Panc1 (cell line): ENCODE results near the gene H6PD. TPM values are rescaled to one million over a fixed set of nuclear protein-coding genes. Genes with fewer than 3 reads are reported as not detected.
A peak's percentile ranks its signal among the peaks of the same experiment; 100 is the strongest.
"Not testable (repeated sequence)": the region's sequence is repeated elsewhere in the genome, so short reads cannot be mapped to it uniquely, and the experiment has no call there.

Source experiments
- ATAC-seq: fragments of 200-7000 bp; cut with Tn5 transposase; 2 replicates; pipeline ENCODE4 v1.9.1; 2020; ENCODE audit warnings: mild to moderate bottlenecking, moderate library complexity
- BruUV-seq: library from RNA; stranded (reverse); fragments of 400-500 nt; replicated peaks from 2 replicates; lab custom pipeline; 2021; lab: Mats Ljungman, UMichigan
- CTCF ChIA-PET: fragments of 300-600 bp; sonication (Branson Sonifier 250); formaldehyde crosslinking; loops from one replicate; lab custom pipeline; 2022; ENCODE audit warnings: antibody characterized with exemption; lab: Charles Lee
- POLR2A ChIA-PET: fragments of 300-600 bp; sonication (Branson Sonifier 250); formaldehyde crosslinking; loops from one replicate; lab custom pipeline; 2022; ENCODE audit warnings: antibody characterized with exemption; lab: Charles Lee
- DNase-seq: peaks from one replicate; pipeline ENCODE4 v3.0.0-alpha.2; 2010; ENCODE audit warnings: low read depth, low spot score
- H3K27ac ChIP-seq: 2 replicates; pipeline ENCODE4 v1.5.1; 2011; ENCODE audit warnings: mild to moderate bottlenecking, low read length, inconsistent platforms
- H3K27me3 ChIP-seq: fragments of 200-500 bp; sonication (Bioruptor generic); 2 replicates; pipeline ENCODE4 v1.6.0; 2014; ENCODE audit warnings: low read length, inconsistent platforms; ENCODE audit not compliant: control insufficient read depth, insufficient read depth
- H3K36me3 ChIP-seq: fragments of 200-500 bp; sonication (Bioruptor generic); 2 replicates; pipeline ENCODE4 v1.5.1; 2014; ENCODE audit warnings: inconsistent platforms, mild to moderate bottlenecking, low read length, moderate library complexity; ENCODE audit not compliant: control insufficient read depth, insufficient read depth
- H3K4me1 ChIP-seq: 2 replicates; pipeline ENCODE4 v1.5.1; 2011; ENCODE audit warnings: inconsistent platforms, mild to moderate bottlenecking, low read length, moderate library complexity; ENCODE audit not compliant: control insufficient read depth, insufficient read depth
- H3K4me3 ChIP-seq, 2 experiments: 2 replicates each; pipeline ENCODE4 v1.5.1; 2011 to 2012; ENCODE audit warnings: low read depth in 2 of 2, low read length in 2 of 2, mild to moderate bottlenecking in 2 of 2, inconsistent platforms in 1 of 2, moderate library complexity in 1 of 2
- H3K9me3 ChIP-seq: fragments of 200-500 bp; sonication (Bioruptor generic); 2 replicates; pipeline ENCODE4 v1.5.1; 2014; ENCODE audit warnings: low read depth, mild to moderate bottlenecking, inconsistent platforms, low read length, moderate library complexity; ENCODE audit not compliant: control insufficient read depth, insufficient read depth
- POLR2AphosphoS5 ChIP-seq: IDR thresholded peaks from 2 replicates; pipeline ENCODE4 v1.6.1; 2012; ENCODE audit warnings: mild to moderate bottlenecking, low read depth, low read length, moderate library complexity
- SIN3A ChIP-seq: IDR thresholded peaks from 2 replicates; pipeline ENCODE4 v1.6.1; 2012; ENCODE audit warnings: low read depth, mild to moderate bottlenecking, low read length, moderate library complexity, borderline replicate concordance; ENCODE audit not compliant: insufficient read depth
- TCF7L2 ChIP-seq: IDR thresholded peaks from 2 replicates; pipeline ENCODE4 v1.6.1; 2011; ENCODE audit warnings: mild to moderate bottlenecking, low read depth, low read length, inconsistent platforms
- in situ Hi-C: cut with HindIII; loops from 2 replicates; pipeline ENCODE4 v1.10.0; 2016; ENCODE audit warnings: low sequenced_read_pairs, low pct_unique_long_range_greater_than_20kb
- intact Hi-C: fragments of 100-400 bp; cut with micrococcal nuclease; formaldehyde crosslinking; loops from one replicate; pipeline ENCODE4 v1.10.0; 2022; ENCODE audit not compliant: unreplicated experiment
- total RNA-seq: library from RNA; stranded (reverse); gene quantifications from one replicate; pipeline ENCODE4 v1.2.1, GENCODE V29; 2021; ENCODE audit not compliant: unreplicated experiment
- TF ChIP-seq, protein P1 (sequence below): fragments of 450-650 bp; IDR thresholded peaks from 2 replicates; pipeline ENCODE4 v1.5.1; 2017; ENCODE audit warnings: mild to moderate bottlenecking
- TF ChIP-seq, protein P2 (sequence below), 2 experiments: IDR thresholded peaks; 2 replicates each; pipeline ENCODE4 v1.6.1; 2011 to 2012; ENCODE audit warnings: low read depth in 2 of 2, control low read depth in 1 of 2, low read length in 1 of 2, mild to moderate bottlenecking in 1 of 2, moderate library complexity in 1 of 2; ENCODE audit not compliant: insufficient read depth in 1 of 2

H6PD gene
- total RNA-seq, 1 experiment from 2014 or later, result 23.5 TPM

DNA sequence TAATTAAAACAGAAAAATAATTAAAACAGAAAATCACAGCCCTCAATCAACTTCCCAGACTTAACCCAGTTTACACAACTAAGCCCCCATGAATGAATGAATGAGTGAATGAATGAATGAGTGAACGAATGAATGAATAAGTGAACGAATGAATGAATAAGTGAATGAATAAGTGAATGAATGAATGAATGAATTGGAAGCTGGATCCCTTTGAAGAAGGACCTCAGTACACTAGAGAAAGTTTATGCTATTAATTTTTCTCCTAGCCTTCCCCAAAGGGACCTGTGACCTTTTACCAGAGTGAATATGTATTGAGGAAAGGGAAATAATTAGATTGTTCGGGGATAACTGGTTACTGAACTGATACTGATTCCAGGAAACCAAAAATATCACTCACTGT is 63.7 kb downstream of the H6PD start:
- ChIA-PET CTCF (no interaction called here), POLR2A (interaction anchor here (0.6 to 0.7 kb wide), 2 partner anchors 16 to 30 kb away, joined by 3 to 14 read pairs; no protein-coding TSS in a partner anchor)
- BruUV-seq, result no TSS peak
- no peak for TF ChIP-seq TCF7L2
- no peak for TF ChIP-seq POLR2AphosphoS5
- no peak for TF ChIP-seq SIN3A
- TF ChIP-seq, protein P1, sequence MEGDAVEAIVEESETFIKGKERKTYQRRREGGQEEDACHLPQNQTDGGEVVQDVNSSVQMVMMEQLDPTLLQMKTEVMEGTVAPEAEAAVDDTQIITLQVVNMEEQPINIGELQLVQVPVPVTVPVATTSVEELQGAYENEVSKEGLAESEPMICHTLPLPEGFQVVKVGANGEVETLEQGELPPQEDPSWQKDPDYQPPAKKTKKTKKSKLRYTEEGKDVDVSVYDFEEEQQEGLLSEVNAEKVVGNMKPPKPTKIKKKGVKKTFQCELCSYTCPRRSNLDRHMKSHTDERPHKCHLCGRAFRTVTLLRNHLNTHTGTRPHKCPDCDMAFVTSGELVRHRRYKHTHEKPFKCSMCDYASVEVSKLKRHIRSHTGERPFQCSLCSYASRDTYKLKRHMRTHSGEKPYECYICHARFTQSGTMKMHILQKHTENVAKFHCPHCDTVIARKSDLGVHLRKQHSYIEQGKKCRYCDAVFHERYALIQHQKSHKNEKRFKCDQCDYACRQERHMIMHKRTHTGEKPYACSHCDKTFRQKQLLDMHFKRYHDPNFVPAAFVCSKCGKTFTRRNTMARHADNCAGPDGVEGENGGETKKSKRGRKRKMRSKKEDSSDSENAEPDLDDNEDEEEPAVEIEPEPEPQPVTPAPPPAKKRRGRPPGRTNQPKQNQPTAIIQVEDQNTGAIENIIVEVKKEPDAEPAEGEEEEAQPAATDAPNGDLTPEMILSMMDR, result no peak
- TF ChIP-seq, protein P2, sequence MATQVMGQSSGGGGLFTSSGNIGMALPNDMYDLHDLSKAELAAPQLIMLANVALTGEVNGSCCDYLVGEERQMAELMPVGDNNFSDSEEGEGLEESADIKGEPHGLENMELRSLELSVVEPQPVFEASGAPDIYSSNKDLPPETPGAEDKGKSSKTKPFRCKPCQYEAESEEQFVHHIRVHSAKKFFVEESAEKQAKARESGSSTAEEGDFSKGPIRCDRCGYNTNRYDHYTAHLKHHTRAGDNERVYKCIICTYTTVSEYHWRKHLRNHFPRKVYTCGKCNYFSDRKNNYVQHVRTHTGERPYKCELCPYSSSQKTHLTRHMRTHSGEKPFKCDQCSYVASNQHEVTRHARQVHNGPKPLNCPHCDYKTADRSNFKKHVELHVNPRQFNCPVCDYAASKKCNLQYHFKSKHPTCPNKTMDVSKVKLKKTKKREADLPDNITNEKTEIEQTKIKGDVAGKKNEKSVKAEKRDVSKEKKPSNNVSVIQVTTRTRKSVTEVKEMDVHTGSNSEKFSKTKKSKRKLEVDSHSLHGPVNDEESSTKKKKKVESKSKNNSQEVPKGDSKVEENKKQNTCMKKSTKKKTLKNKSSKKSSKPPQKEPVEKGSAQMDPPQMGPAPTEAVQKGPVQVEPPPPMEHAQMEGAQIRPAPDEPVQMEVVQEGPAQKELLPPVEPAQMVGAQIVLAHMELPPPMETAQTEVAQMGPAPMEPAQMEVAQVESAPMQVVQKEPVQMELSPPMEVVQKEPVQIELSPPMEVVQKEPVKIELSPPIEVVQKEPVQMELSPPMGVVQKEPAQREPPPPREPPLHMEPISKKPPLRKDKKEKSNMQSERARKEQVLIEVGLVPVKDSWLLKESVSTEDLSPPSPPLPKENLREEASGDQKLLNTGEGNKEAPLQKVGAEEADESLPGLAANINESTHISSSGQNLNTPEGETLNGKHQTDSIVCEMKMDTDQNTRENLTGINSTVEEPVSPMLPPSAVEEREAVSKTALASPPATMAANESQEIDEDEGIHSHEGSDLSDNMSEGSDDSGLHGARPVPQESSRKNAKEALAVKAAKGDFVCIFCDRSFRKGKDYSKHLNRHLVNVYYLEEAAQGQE (IDR thresholded peaks at IDR 0.05; ENCODE audit: insufficient read depth in 1 of 2, low read depth in 2 of 2, low read length in 1 of 2), result no peak
- DNase-seq (no peak), ATAC-seq (no peak)
- no peaks in the 10 kb centered on the region; the same call in 1 of the 2 replicates for H3K36me3 ChIP-seq
- peaks cover 58% of the 10 kb centered on the region for H3K4me1 ChIP-seq
- H3K27me3 ChIP-seq, result no peaks in the 10 kb centered on the region
- in situ Hi-C loops, result no loop called here
- no peak overlapping the region for H3K27ac ChIP-seq
- no peaks in the 10 kb centered on the region for H3K9me3 ChIP-seq
- H3K4me3 ChIP-seq, result no peak overlapping the region
- intact Hi-C loops, result no loop called here

DNA sequence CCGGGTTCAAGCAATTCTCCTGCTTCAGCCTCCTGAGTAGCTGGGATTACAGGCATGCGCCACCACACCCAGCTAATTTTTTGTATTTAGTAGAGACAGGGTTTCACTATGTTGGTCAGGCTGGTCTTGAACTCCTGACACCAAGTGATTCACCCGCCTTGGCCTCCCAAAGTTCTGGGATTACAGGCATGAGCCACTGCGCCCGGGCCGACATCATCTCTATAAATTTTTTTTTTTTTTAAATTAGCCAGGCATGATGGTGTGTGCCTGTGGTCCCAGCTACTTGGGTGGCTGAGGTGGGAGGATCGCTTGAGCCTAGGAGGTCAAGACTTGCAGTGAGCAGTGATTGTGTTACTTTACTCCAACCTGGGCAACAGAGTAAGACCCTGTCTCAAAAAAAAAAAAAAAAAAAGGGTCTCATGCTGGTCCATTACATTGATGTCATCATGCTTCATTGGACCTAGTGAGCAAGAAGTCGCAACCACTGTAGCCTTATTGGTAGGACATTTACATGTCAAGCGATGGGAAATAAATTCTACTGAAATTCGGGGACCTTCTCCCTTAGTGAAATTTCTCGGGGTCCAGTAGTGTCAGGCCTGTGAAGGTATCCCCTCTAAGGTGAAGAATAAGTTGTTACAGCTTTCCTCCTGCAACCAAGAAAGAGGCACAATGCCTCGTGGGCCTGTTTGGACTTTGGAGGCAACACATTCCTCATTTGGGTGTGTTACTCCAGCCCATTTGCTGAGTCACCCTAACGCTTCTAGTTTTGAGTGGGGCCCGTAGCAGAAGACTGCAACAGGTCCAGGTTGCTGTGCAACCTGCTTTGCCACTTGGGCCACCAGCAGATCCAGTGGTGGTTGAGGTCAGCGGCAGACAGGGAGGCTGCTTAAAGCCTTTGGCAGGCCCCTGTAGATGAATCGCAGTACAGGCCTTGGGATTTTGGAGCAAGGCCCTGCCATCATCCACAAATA is 65.3 kb downstream of the H6PD start:
- BruUV-seq, in situ Hi-C loops, POLR2A ChIA-PET, H3K36me3 ChIP-seq, H3K4me3 ChIP-seq, H3K27me3 ChIP-seq, intact Hi-C loops, DNase-seq, CTCF ChIA-PET, ATAC-seq, H3K9me3 ChIP-seq: not testable (repeated sequence)
- 0 out of 2 replicates have a peak overlapping the region, but pooled peaks have one; percentile 0 for H3K27ac ChIP-seq
- peaks cover 59% of the 10 kb centered on the region for H3K4me1 ChIP-seq

DNA sequence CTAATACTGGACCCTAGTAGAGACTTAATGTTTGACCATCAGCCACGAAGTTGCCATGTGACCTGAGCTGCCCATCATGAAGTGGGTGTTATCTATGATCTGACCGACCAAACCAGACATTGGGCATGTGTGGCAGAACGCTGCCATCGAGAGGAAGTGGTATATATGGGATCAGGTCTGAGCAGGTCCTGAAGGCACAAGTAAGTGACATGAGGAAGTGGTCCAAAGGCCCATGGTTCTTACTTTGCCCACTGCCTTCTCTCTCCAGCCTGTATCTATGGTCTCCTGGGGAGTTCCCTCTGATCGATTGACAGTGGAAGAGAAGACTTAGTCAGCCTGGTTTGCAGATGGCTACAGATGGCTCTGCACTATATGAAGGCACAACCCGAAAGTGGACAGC is 66.0 kb downstream of the H6PD start:
- TF ChIP-seq SIN3A (no peak), POLR2AphosphoS5 (no peak), TCF7L2 (no peak)
- TF ChIP-seq, protein P1, result no peak
- TF ChIP-seq, protein P2 (IDR thresholded peaks at IDR 0.05; ENCODE audit: insufficient read depth in 1 of 2, low read depth in 2 of 2, low read length in 1 of 2), result no peak
- Histone ChIP-seq H3K36me3 (no peaks in the 10 kb centered on the region), H3K4me1 (peaks cover 52% of the 10 kb centered on the region), H3K9me3 (no peaks in the 10 kb centered on the region), H3K27ac (0 out of 2 replicates have a peak overlapping the region, but pooled peaks have one; percentile 0), H3K4me3 (no peak overlapping the region), H3K27me3 (no peaks in the 10 kb centered on the region)
- intact Hi-C loops, result no loop called here
- no TSS peak for BruUV-seq
- CTCF ChIA-PET, result no interaction called here
- no peak for ATAC-seq
- in situ Hi-C loops, result no loop called here
- POLR2A ChIA-PET, result no interaction called here
- no peak for DNase-seq
